Right atrium auricular region (tissue), 2 donors: ENCODE measurements around the gene IGSF21. TPM values are rescaled to one million over a fixed set of nuclear protein-coding genes. Genes with fewer than 3 reads are reported as not detected.

ENCODE experiments used
- DNase-seq: peaks from one replicate; pipeline ENCODE4 v3.0.0-alpha.2; 2019; ENCODE audit warnings: low spot score
- H3K27ac ChIP-seq, 2 donors: fragments of 200-600 bp; sonication (generic); 1 replicate in 1 of 2; 2 replicates in 1 of 2; pipeline ENCODE4 v1.5.1; 2016 to 2019
- H3K27me3 ChIP-seq, 2 donors: fragments of 200-600 bp; sonication (generic); one replicate each; pipeline versions ENCODE4 v1.5.1 to v1.6.0; 2017 to 2019
- H3K36me3 ChIP-seq: fragments of 200-600 bp; sonication (generic); one replicate; pipeline ENCODE4 v1.5.1; 2016
- H3K4me1 ChIP-seq, 2 donors: fragments of 200-600 bp; sonication (generic); one replicate each; pipeline versions ENCODE4 v1.5.1 to v1.6.0; 2017 to 2019
- H3K4me3 ChIP-seq, 2 donors: fragments of 200-600 bp; sonication (generic); 1 replicate in 1 of 2; 2 replicates in 1 of 2; pipeline ENCODE4 v1.5.1; 2017 to 2019; ENCODE audit warnings: mild to moderate bottlenecking in 1 of 2, moderate library complexity in 1 of 2
- H3K9me3 ChIP-seq, 2 donors: fragments of 200-600 bp; sonication (generic); one replicate each; pipeline ENCODE4 v1.5.1; 2019
- total RNA-seq, 2 donors: library from RNA; depleted of rRNA; stranded (reverse); fragments of >200 nt; gene quantifications; one replicate each; pipeline ENCODE4 v1.1.0, GENCODE V29; 2016
- TF ChIP-seq, protein P1 (sequence below), 2 donors: fragments of 200-600 bp; sonication (generic); IDR thresholded peaks; one replicate each; pipeline ENCODE4 v1.5.1; 2019; ENCODE audit warnings: antibody characterized with exemption in 2 of 2

IGSF21 gene
- total RNA-seq, 2 donors from 2014 or later = 1.8 to 6.0 TPM

DNA sequence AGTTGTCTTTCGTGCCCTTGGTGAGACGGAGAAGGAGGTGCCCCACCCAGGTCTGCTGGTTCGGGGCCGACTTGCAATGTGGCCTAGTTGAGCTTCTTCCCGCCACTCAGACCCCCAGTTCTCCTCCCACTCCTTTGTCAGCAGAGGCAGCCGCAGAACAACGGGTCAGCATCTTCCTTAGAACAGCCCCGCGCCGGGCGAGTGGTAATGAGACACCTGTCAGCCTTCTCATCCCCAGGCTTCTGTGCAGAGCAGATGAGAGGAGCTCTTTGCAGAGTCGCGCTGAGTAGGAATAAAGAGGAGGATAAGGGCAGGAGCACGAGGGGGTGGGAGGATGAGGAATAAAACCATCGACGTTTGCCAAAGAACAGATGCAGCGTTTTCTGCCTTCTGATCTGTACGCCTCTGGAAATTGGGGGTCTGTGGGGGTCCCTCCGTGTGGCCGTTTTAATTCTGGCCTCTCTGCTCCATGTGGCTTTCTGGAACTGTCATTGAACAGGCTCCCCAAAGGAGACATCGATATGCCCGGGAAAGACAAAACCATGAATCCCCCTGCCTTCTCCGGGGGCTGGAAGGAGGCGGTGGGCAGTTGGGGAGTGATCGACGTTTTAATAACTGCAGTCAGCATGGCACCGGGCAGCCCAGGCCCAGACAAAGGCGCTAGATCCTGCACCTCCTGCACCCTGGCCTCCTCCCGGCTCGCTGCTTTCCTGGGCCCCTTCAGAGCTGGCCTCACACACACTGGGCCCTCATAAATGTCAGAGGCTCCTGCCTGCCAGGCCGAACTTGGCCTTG lies 27.5 kb upstream of the IGSF21 start:
- Histone ChIP-seq H3K27ac (no peak overlapping the region), H3K9me3 (no peaks in the 10 kb centered on the region), H3K27me3 (no peaks in the 10 kb centered on the region), H3K4me3 (no peak overlapping the region), H3K4me1 (no peaks in the 10 kb centered on the region), H3K36me3 (no peaks in the 10 kb centered on the region)
- TF ChIP-seq, protein P1, sequence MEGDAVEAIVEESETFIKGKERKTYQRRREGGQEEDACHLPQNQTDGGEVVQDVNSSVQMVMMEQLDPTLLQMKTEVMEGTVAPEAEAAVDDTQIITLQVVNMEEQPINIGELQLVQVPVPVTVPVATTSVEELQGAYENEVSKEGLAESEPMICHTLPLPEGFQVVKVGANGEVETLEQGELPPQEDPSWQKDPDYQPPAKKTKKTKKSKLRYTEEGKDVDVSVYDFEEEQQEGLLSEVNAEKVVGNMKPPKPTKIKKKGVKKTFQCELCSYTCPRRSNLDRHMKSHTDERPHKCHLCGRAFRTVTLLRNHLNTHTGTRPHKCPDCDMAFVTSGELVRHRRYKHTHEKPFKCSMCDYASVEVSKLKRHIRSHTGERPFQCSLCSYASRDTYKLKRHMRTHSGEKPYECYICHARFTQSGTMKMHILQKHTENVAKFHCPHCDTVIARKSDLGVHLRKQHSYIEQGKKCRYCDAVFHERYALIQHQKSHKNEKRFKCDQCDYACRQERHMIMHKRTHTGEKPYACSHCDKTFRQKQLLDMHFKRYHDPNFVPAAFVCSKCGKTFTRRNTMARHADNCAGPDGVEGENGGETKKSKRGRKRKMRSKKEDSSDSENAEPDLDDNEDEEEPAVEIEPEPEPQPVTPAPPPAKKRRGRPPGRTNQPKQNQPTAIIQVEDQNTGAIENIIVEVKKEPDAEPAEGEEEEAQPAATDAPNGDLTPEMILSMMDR (IDR thresholded peaks at IDR 0.05) = no peak
- no peak for DNase-seq

- no peak for DNase-seq
- H3K4me3 ChIP-seq = no peak overlapping the region
- H3K27ac ChIP-seq = no peak overlapping the region
- H3K9me3 ChIP-seq = no peaks in the 10 kb centered on the region
- H3K4me1 ChIP-seq = no peaks in the 10 kb centered on the region
- H3K36me3 ChIP-seq = no peaks in the 10 kb centered on the region
- TF ChIP-seq, protein P1 (IDR thresholded peaks at IDR 0.05) = no peak
- H3K27me3 ChIP-seq = no peaks in the 10 kb centered on the region
These were observed 22.1 kb upstream of the IGSF21 start for GRCh38 chr1:18085387-18086074.

- no peaks in the 10 kb centered on the region for H3K4me1 ChIP-seq
- TF ChIP-seq, protein P1 (IDR thresholded peaks at IDR 0.05) = no peak
- no peak for DNase-seq
- no peak overlapping the region for H3K4me3 ChIP-seq
- no peak overlapping the region for H3K27ac ChIP-seq
- H3K27me3 ChIP-seq = no peaks in the 10 kb centered on the region
- no peaks in the 10 kb centered on the region for H3K36me3 ChIP-seq
- H3K9me3 ChIP-seq = no peaks in the 10 kb centered on the region
These were observed 19.5 kb upstream of the IGSF21 start for GRCh38 chr1:18088077-18088594.

DNA sequence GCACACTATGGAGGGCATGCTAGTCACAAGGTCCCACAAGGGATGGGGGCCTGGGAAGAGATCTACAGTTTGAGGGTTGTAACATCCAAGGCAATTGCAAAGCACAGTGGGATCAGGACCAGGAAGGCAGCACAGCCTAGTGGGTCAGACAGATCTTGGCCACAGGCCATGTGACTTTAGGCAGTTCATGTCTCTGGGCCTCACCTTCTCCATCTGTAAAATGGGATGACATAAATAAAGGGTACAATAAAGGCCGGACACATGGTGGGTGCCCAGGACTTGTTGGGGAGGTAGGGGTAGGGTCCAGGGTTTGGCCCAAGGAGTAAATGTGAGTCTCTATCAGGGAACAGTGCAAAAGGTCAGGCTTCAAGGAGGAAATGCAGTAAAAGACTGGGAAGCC lies 18.1 kb upstream of the IGSF21 start:
- DNase-seq = no peak
- no peaks in the 10 kb centered on the region for H3K9me3 ChIP-seq
- TF ChIP-seq, protein P1 (IDR thresholded peaks at IDR 0.05) = no peak
- no peaks in the 10 kb centered on the region for H3K36me3 ChIP-seq
- H3K27me3 ChIP-seq = no peaks in the 10 kb centered on the region
- H3K4me1 ChIP-seq = no peaks in the 10 kb centered on the region
- no peak overlapping the region for H3K27ac ChIP-seq
- no peak overlapping the region for H3K4me3 ChIP-seq

DNA sequence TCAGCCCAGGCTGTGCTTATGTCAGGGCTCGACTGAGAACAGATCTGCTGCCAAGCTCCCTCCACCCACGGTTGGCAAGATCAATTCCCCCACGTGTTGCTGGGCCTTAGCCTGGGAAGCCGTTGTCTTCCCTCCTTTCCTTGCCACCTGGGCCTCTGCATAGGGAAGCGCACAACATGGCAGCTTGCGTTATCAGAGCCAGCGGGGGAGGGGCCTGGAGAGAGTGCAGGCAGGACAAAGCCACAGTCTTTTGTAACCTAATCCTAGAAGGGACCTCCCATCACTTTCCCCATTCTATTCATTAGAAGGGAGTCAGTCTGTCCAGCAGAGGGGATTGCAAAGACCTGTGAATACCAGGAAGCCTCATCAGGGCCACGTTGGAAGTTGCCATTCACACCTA lies 17.0 kb upstream of the IGSF21 start:
- Histone ChIP-seq H3K9me3 (no peaks in the 10 kb centered on the region), H3K27me3 (no peaks in the 10 kb centered on the region), H3K4me1 (no peaks in the 10 kb centered on the region), H3K4me3 (no peak overlapping the region), H3K27ac (no peak overlapping the region), H3K36me3 (no peaks in the 10 kb centered on the region)
- TF ChIP-seq, protein P1 (IDR thresholded peaks at IDR 0.05) = no peak
- no peak for DNase-seq
